DOHH2 (cell line): ENCODE results near the gene LSM14A.

Experiments
- H3F3A ChIP-seq: fragments of 200-600 bp; sonication (generic), shearing (Covaris generic); 2 replicates; pipeline ENCODE4 v1.6.0; 2016; ENCODE audit warnings: antibody characterized with exemption, mild to moderate bottlenecking; ENCODE audit not compliant: control insufficient read depth, insufficient read depth
- H3K27ac ChIP-seq: fragments of 200-600 bp; sonication (generic); 2 replicates; pipeline ENCODE4 v1.5.1; 2014; ENCODE audit warnings: low read depth, mild to moderate bottlenecking, low read length, moderate library complexity
- H3K27me3 ChIP-seq: fragments of 200-600 bp; sonication (generic); 2 replicates; pipeline ENCODE4 v1.6.1; 2014; ENCODE audit warnings: mild to moderate bottlenecking, low read length, mixed read lengths; ENCODE audit not compliant: control insufficient read depth
- H3K36me3 ChIP-seq: fragments of 200-600 bp; sonication (generic); 2 replicates; pipeline ENCODE4 v1.6.1; 2014; ENCODE audit warnings: mild to moderate bottlenecking, low read length, moderate library complexity, mixed read lengths; ENCODE audit not compliant: control insufficient read depth
- H3K4me1 ChIP-seq: fragments of 200-600 bp; sonication (generic); 2 replicates; pipeline ENCODE4 v1.6.1; 2014; ENCODE audit warnings: mild to moderate bottlenecking, low read length, mixed read lengths; ENCODE audit not compliant: control insufficient read depth
- H3K4me2 ChIP-seq: fragments of 200-600 bp; sonication (generic); 2 replicates; pipeline ENCODE4 v1.6.0; 2014; ENCODE audit warnings: mild to moderate bottlenecking, low read length, moderate library complexity
- H3K4me3 ChIP-seq: fragments of 200-600 bp; sonication (generic); 2 replicates; pipeline ENCODE4 v1.5.1; 2014; ENCODE audit warnings: mild to moderate bottlenecking, low read length, mixed read lengths
- H3K79me2 ChIP-seq: fragments of 200-600 bp; sonication (generic); 2 replicates; pipeline ENCODE4 v1.6.1; 2014; ENCODE audit warnings: mild to moderate bottlenecking, low read length, mixed read lengths; ENCODE audit not compliant: control insufficient read depth
- H3K9me2 ChIP-seq: fragments of 200-600 bp; sonication (generic); replicated peaks from 2 replicates; pipeline ENCODE4 v1.6.1; 2014; ENCODE audit warnings: mild to moderate bottlenecking, low read length, mixed read lengths; ENCODE audit not compliant: control insufficient read depth
- H3K9me3 ChIP-seq: fragments of 200-600 bp; sonication (generic); 2 replicates; pipeline ENCODE4 v1.6.1; 2014; ENCODE audit warnings: antibody characterized with exemption, low read length, mixed read lengths; ENCODE audit not compliant: control insufficient read depth, insufficient read depth
- H4K20me1 ChIP-seq: fragments of 200-600 bp; sonication (generic); 2 replicates; pipeline ENCODE4 v1.6.0; 2014; ENCODE audit warnings: low read depth, mild to moderate bottlenecking, antibody characterized with exemption, low read length, moderate library complexity; ENCODE audit not compliant: control insufficient read depth, insufficient read depth
- CTCF ChIP-seq: fragments of 200-600 bp; sonication (generic); IDR thresholded peaks from one replicate; pipeline ENCODE4 v1.5.1; 2014; ENCODE audit warnings: antibody characterized with exemption, mild to moderate bottlenecking, low read depth, low read length; ENCODE audit not compliant: poor library complexity, severe bottlenecking
- EZH2phosphoT487 ChIP-seq: fragments of 200-600 bp; sonication (generic); IDR thresholded peaks from 2 replicates; pipeline ENCODE4 v1.6.1; 2017; ENCODE audit warnings: borderline replicate concordance, mild to moderate bottlenecking, antibody characterized with exemption, low read length, moderate library complexity, mixed read lengths

LSM14A gene

DNA sequence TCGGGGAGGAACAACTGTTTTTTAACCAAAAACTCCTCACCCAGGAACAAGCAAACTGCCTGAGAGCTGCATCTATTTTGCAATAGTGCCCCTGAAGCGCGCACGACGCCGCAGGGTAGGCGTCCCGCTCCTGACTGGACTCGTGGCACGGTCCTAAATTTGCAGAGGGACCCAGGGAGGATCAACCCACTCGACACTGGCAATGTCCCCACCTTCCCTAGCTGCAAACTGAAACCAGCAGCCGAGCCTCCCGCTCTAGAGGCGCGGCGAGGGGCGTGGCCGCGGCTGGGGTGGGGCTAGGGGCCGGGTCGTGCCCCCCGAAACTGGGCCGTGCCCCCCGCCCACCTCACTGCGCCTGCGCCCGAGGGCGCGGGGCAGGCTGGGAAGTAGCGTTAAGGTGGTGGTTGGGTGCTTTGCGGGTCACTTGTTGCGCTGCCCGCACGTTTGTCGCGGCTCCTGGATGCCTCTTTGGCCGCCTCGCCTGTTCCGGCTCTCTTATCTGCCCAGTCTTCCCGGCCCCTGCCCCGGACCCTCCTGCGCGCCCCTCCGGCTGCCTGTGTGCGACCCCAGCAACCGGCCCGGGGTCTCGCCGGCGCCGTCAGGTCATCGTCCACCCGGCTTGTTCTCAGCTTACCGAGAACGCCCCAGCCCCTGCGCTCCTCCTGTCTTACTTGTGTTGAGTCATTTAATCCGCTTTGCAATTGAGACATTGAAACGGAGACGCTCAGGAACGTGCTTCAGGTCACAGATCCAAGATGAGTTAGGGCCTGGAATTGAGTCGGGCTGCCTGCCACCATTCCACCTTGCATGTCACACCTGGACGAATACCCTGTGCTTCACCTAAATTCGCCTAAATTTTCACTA lies 37.9 kb upstream of the LSM14A start:
- peak overlapping the region; percentile 94 for H3K4me2 ChIP-seq
- 0 out of 2 replicates have a peak, but pooled peaks cover 6% of the 10 kb centered on the region for H3K27me3 ChIP-seq
- H3K27ac ChIP-seq: peak overlapping the region; percentile 53
- H3K79me2 ChIP-seq: peaks cover 3% of the 10 kb centered on the region
- no peaks in the 10 kb centered on the region for H3K9me2 ChIP-seq
- H3K36me3 ChIP-seq: no peaks in the 10 kb centered on the region
- H3K4me3 ChIP-seq: peak overlapping the region; percentile 98
- TF ChIP-seq EZH2phosphoT487: no peak
- TF ChIP-seq CTCF: no peak
- no peaks in the 10 kb centered on the region for H4K20me1 ChIP-seq
- no peaks in the 10 kb centered on the region for H3K9me3 ChIP-seq
- no peaks in the 10 kb centered on the region for H3F3A ChIP-seq
- peaks cover 8% of the 10 kb centered on the region for H3K4me1 ChIP-seq

DNA sequence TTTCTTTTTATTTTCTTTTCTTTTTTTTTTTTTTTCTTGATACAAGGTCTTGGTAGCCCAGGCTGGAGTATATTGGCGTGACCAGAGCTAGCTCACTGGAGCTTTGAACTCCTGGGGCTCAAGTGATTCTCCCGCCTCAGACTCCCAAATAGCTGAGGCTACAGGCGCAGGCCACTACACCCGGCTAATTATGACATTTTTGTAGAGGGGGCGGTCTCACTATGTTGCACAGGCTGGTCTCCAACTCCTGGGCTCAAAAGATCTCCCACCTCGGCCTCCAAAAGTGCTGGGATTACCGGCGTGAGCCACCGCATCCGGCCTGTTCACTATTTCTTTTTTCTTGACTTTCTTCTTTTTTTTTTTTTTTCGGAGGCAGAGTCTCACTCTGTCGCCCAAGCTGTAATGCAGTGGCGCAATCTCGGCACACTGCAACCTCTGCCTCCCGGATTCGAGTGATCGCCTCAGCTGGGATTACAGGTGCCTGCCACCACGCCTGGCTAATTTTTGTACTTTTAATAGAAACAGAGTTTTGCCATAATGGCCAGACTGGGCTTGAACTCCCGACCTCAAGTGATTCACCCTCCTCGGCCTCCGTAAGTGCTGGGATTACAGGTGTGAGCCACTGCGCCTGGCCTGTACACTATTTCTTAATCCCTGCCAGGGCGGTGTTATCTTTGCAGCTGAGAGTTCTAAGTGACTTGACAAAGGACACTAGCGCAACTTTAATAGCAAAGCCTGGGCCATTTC lies 37.1 kb upstream of the LSM14A start:
- Histone ChIP-seq H3K27ac (no peak overlapping the region), H3K79me2 (peaks cover 3% of the 10 kb centered on the region), H3K4me1 (peaks cover 8% of the 10 kb centered on the region), H3K27me3 (0 out of 2 replicates have a peak, but pooled peaks cover 3% of the 10 kb centered on the region), H3K36me3 (no peaks in the 10 kb centered on the region), H3F3A (no peaks in the 10 kb centered on the region), H3K4me2 (peak overlapping the region; percentile 94), H3K9me3 (no peaks in the 10 kb centered on the region), H4K20me1 (no peaks in the 10 kb centered on the region), H3K4me3 (peak overlapping the region; percentile 98), H3K9me2 (no peaks in the 10 kb centered on the region)
- TF ChIP-seq CTCF (no peak), EZH2phosphoT487 (no peak)

GRCh38 chr19:34135821-34136611 lies 36.3 kb upstream of the LSM14A start:
- Histone ChIP-seq H3K36me3 (no peaks in the 10 kb centered on the region), H3K27me3 (0 out of 2 replicates have a peak, but pooled peaks cover 1% of the 10 kb centered on the region), H3K27ac (no peak overlapping the region), H3K4me3 (peak overlapping the region; percentile 98; the same call in 1 of the 2 replicates), H3F3A (no peaks in the 10 kb centered on the region), H3K4me1 (peaks cover 8% of the 10 kb centered on the region), H3K79me2 (peaks cover 3% of the 10 kb centered on the region), H4K20me1 (no peaks in the 10 kb centered on the region), H3K9me3 (no peaks in the 10 kb centered on the region), H3K9me2 (no peaks in the 10 kb centered on the region), H3K4me2 (peak overlapping the region; percentile 94; the same call in 1 of the 2 replicates)
- no peak for TF ChIP-seq CTCF
- no peak for TF ChIP-seq EZH2phosphoT487
